SH-SY5Y (cell line): ENCODE results near the gene CRADD.

Experiments
- GATA2 ChIP-seq: IDR thresholded peaks from 2 replicates; pipeline ENCODE4 v1.6.1; 2011; ENCODE audit warnings: mild to moderate bottlenecking, low read depth, low read length
- GATA3 ChIP-seq: IDR thresholded peaks from 2 replicates; pipeline ENCODE4 v1.6.1; 2011; ENCODE audit warnings: low read depth, mild to moderate bottlenecking, low read length, moderate library complexity

DNA sequence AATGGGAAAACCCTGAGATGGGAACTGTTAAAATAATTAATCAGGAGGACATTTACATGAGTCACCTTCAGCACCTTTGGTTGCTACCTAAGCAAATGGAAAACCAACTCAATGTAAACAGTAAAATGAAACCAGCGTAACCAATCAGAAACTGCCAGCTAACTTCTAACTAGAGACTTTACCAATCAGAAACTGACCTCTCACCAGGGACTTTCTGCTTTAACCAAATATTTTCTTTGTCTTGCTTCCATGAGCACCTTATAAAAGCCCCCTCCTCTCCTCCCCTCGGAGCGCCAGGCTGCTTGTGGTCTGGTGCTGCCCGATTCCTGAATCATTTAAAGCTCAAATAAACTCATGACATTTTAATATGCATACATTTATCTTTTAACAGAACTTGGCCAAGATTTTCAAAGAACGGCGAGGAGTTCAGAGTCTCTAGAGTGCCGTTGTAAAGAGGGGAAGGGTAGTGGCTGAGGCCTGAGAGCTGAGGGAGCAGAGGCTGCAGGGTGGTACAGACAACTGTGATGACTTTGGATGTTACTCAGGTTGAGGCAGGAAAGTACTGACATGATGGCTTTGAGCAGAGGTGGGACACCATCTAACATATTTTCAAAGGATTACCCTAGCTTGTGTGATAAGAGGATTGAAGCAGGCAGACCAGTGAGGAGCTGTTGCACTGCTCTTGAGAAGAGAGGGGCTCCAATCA lies 183.6 kb downstream of the CRADD start:
- no peak for TF ChIP-seq GATA3
- no peak for TF ChIP-seq GATA2
